ENCODE measurements around the gene ITGA5. TPM values are rescaled to one million over a fixed set of nuclear protein-coding genes. Genes with fewer than 3 reads are reported as not detected.

ITGA5 gene
- total and polyA plus RNA-seq, 12 donors, result 15.7 to 141 (median 72.2) TPM

DNA sequence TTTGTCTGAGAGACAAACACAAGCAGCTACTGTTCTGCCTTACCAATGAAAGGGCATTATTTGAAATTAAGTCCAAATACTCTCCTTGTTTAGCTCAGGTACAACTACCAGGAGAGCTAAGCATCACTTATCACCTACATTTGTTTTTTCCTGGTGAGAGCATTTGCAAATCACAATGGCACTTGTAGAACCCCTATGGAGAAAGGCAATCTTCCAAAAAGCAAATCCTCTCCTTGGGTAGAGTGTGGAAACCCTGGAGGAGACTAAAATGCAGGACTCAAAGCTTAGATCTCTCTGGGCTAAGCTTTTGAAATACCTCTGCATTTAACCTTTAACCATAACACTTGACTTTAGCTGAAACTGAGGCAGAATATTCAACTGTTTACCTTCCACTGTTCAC, 33.6 kb upstream of the ITGA5 start:
- Histone ChIP-seq H3K4me1 (replicated peaks in 1 of 2) (no peaks in the 10 kb centered on the region), H3K36me3 (replicated peaks in 1 of 2) (no peaks in the 10 kb centered on the region)
- intact Hi-C loops (cut with DNase I), result no loop called here

DNA sequence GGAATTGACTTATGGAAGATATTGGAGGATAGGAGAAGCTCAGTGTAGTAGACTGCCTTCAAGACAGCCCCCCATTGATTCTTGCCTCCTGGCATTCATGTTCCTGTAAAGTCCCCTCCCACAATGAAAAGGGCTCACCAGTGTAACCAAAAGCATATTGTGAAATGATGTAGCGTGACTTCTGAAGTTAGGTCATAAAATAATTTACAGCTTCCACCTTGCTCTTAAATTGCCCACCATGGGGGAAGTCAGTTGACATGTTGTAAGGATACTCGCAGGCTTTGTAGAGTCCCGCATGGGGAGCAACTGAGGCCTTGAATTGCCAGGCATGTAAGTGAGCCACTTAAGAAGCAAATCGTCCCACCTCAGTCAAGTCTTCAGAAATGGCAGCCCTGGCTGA, 29.3 kb upstream of the ITGA5 start:
- intact Hi-C loops (cut with DNase I), result no loop called here
- no peak for TF ChIP-seq POLR2A (IDR thresholded peaks at IDR 0.05)
- TF ChIP-seq, protein P1, sequence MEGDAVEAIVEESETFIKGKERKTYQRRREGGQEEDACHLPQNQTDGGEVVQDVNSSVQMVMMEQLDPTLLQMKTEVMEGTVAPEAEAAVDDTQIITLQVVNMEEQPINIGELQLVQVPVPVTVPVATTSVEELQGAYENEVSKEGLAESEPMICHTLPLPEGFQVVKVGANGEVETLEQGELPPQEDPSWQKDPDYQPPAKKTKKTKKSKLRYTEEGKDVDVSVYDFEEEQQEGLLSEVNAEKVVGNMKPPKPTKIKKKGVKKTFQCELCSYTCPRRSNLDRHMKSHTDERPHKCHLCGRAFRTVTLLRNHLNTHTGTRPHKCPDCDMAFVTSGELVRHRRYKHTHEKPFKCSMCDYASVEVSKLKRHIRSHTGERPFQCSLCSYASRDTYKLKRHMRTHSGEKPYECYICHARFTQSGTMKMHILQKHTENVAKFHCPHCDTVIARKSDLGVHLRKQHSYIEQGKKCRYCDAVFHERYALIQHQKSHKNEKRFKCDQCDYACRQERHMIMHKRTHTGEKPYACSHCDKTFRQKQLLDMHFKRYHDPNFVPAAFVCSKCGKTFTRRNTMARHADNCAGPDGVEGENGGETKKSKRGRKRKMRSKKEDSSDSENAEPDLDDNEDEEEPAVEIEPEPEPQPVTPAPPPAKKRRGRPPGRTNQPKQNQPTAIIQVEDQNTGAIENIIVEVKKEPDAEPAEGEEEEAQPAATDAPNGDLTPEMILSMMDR (IDR thresholded peaks at IDR 0.05), result no peak
- WGBS, 4 donors, result 68 to 83% (median 75%) methylated on average over 4 of the region's 4 CpGs

More for the DNA sequence above, 33.6 kb upstream of the ITGA5 start:
- Histone ChIP-seq H3K9me3 (replicated peaks in 1 of 3) (no peaks in the 10 kb centered on the region), H3K27ac (no peak overlapping the region), H3K27me3 (no peaks in the 10 kb centered on the region), H3K4me3 (no peak overlapping the region)
- TF ChIP-seq, protein P1 (IDR thresholded peaks at IDR 0.05), result no peak
- no peak for TF ChIP-seq POLR2A (IDR thresholded peaks at IDR 0.05)
- no peak for DNase-seq

DNA sequence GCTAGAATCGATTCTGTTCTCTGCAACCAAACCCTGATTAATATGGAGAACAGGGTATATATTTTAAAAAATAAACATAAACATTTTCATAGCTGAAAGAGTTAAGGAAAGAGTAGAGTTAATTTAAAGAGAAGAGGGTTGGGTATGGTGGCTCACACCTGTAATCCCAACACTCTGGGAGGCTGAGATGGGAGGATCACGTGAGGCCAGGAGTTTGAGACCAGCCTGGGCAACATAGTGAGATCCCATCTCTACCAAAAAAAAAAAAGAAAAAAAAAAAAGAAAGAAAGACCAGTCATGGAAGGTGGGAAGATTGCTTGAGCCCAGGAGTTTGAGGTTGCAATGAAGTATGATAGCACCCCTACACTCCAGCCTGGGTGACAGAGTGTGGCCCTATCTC, 28.9 kb upstream of the ITGA5 start:
- H3K36me3 ChIP-seq (replicated peaks in 1 of 2), result no peaks in the 10 kb centered on the region
- no peak for DNase-seq
- no peak overlapping the region for H3K4me3 ChIP-seq
- WGBS, 4 donors, result 70 to 86% (median 77%) methylated on average over 2 of the region's 2 CpGs
- no peaks in the 10 kb centered on the region for H3K9me3 ChIP-seq (replicated peaks in 1 of 3)
- no peak overlapping the region for H3K27ac ChIP-seq
- no peaks in the 10 kb centered on the region for H3K4me1 ChIP-seq (replicated peaks in 1 of 2)
- H3K27me3 ChIP-seq, result peaks cover 9% of the 10 kb centered on the region
- TF ChIP-seq POLR2A (IDR thresholded peaks at IDR 0.05), result no peak
- TF ChIP-seq, protein P1 (IDR thresholded peaks at IDR 0.05), result no peak
- intact Hi-C loops (cut with DNase I), result no loop called here

More for the DNA sequence above, 29.3 kb upstream of the ITGA5 start:
- Histone ChIP-seq H3K4me3 (no peak overlapping the region), H3K27me3 (peaks cover 9% of the 10 kb centered on the region), H3K9me3 (replicated peaks in 1 of 3) (no peaks in the 10 kb centered on the region), H3K4me1 (replicated peaks in 1 of 2) (no peaks in the 10 kb centered on the region), H3K36me3 (replicated peaks in 1 of 2) (no peaks in the 10 kb centered on the region), H3K27ac (no peak overlapping the region)
- DNase-seq, result no peak

DNA sequence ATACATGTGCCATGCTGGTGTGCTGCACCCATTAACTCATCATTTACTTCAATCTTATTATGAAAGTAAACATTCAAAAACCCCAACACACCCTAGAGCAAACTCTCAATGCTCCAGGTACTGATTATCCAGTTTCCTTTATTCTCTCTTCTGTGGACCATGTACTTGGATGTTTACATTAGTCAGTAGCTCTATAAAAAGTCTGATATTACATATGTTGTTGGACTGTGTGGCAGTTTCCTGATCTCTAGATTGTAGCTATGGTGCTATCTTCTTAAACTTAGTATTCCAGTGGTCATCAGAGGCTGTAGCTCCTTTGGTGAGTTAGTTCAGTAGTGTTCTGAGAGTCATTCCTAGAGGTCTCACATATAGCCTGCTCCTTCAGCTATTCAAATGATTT, 25.1 kb upstream of the ITGA5 start:
- TF ChIP-seq, protein P1 (IDR thresholded peaks at IDR 0.05), result no peak
- Histone ChIP-seq H3K4me3 (no peak overlapping the region), H3K27ac (no peak overlapping the region), H3K27me3 (peaks cover 14% of the 10 kb centered on the region), H3K9me3 (replicated peaks in 1 of 3) (no peaks in the 10 kb centered on the region), H3K4me1 (replicated peaks in 1 of 2) (peaks cover 0 to 4% of the 10 kb centered on the region in 2 donors), H3K36me3 (replicated peaks in 1 of 2) (no peaks in the 10 kb centered on the region)
- DNase-seq, result no peak
- intact Hi-C loops (cut with DNase I), result no loop called here
